Frontal cortex (tissue), 1 donor: ENCODE data around the gene CFAP47. TPM values are rescaled to one million over a fixed set of nuclear protein-coding genes. Genes with fewer than 3 reads are reported as not detected.

Experiments used
- small RNA-seq: library from RNA; depleted of rRNA; stranded (forward); fragments of <200 nt; gene quantifications from one replicate; pipeline ENCODE3, GENCODE V24; 2014
- total RNA-seq: library from RNA; depleted of rRNA; stranded (reverse); fragments of >200 nt; gene quantifications from one replicate; pipeline ENCODE4 v1.2.3, GENCODE V29; 2014

Gene CFAP47
- total RNA-seq, 1 donor from 2014 or later, result 5.3 TPM

Small RNA genes within 50 kb of the gene (small RNA-seq; reads per million reads assigned to genes)
- gene RNU6-641P, result not detected

Other genes with a start within 250 kb of the CFAP47 start
- gene MAGEB16, start 121.4 kb upstream of the CFAP47 start, total RNA-seq, result not detected